Measurements from ENCODE around the gene SPATA24. TPM values are rescaled to one million over a fixed set of nuclear protein-coding genes. Genes with fewer than 3 reads are reported as not detected.
A peak's percentile ranks its signal among the peaks of the same experiment; 100 is the strongest.

The SPATA24 gene
- total and polyA plus RNA-seq, 2 of the 13 experiments (the other 11 are each of a cell fraction or from before 2014, with no cell fraction given): 6.0 to 11.1 TPM

GRCh38 chr5:139406963-139407362 is 3.1 kb upstream of the SPATA24 start (continued):
- TF ChIP-seq ZNF18 (CRISPR knock-in tag; IDR thresholded peaks at IDR 0.05; ENCODE audit: insufficient replicate concordance) (peak; percentile 92), ATF7-NPFF (CRISPR knock-in tag; IDR thresholded peaks at IDR 0.05; ENCODE audit: low read depth) (no peak), PHF20 (CRISPR knock-in tag; IDR thresholded peaks at IDR 0.05) (peak; percentile 64), USF2 (IDR thresholded peaks at IDR 0.05; ENCODE audit: low read depth, low read length) (peak; percentile 69), USF2 (CRISPR knock-in tag; IDR thresholded peaks at IDR 0.05; ENCODE audit: borderline replicate concordance) (peak; percentile 92; the same call in 1 of the 2 replicates), ZNF644 (CRISPR knock-in tag; IDR thresholded peaks at IDR 0.05; ENCODE audit: low read depth) (peak; percentile 73), RAD51 (IDR thresholded peaks at IDR 0.05; ENCODE audit: borderline replicate concordance) (peak; percentile 38; the same call in 1 of the 2 replicates), POGZ (CRISPR knock-in tag; IDR thresholded peaks at IDR 0.05) (peak; percentile 64; the same call in 1 of the 2 replicates), BHLHE40 (IDR thresholded peaks at IDR 0.05; ENCODE audit: low read length) (peak; percentile 93), TFAP4 (IDR thresholded peaks at IDR 0.05; ENCODE audit: borderline replicate concordance, low read depth) (peak; percentile 86; the same call in 1 of the 2 replicates), HNF4A (CRISPR knock-in tag; IDR thresholded peaks at IDR 0.05) (peak; percentile 66)

Data from HepG2 (cell line).